Natural killer cell (primary cell): ENCODE results near the gene KRTAP26-1. TPM values are rescaled to one million over a fixed set of nuclear protein-coding genes. Genes with fewer than 3 reads are reported as not detected.

Experiments
- ATAC-seq, 3 donors: fragments of 150-1000 bp in 2 of 3; fragments of 200-7000 bp in 1 of 3; cut with Tn5 transposase; 1 replicate in 1 of 3; 2 replicates in 2 of 3; pipeline ENCODE4 v1.10.0; 2021; ENCODE audit warnings: mild to moderate bottlenecking in 2 of 3, moderate library complexity in 2 of 3
- DNase-seq, 2 donors: peaks; one replicate each; pipeline versions ENCODE4 v3.0.0 to v3.0.0-alpha.2; 2013 to 2021; ENCODE audit warnings: mixed read lengths in 1 of 2
- H3K27ac ChIP-seq: one replicate; pipeline ENCODE4 v1.5.1; 2013; ENCODE audit warnings: mild to moderate bottlenecking, low read length
- H3K27me3 ChIP-seq: one replicate; pipeline ENCODE4 v1.6.1; 2013; ENCODE audit warnings: low read length; ENCODE audit not compliant: control insufficient read depth, insufficient read depth
- H3K36me3 ChIP-seq: one replicate; pipeline ENCODE4 v1.6.1; 2013; ENCODE audit warnings: low read length; ENCODE audit not compliant: control insufficient read depth, insufficient read depth
- H3K4me1 ChIP-seq: one replicate; pipeline ENCODE4 v1.6.1; 2013; ENCODE audit warnings: low read length; ENCODE audit not compliant: control insufficient read depth, insufficient read depth
- H3K4me3 ChIP-seq: one replicate; pipeline ENCODE4 v1.5.1; 2013; ENCODE audit warnings: low read length
- H3K9me3 ChIP-seq: one replicate; pipeline ENCODE4 v1.6.1; 2013; ENCODE audit warnings: low read length; ENCODE audit not compliant: control insufficient read depth, insufficient read depth
- H3K27ac Mint-ChIP-seq, 2 donors: one replicate each; pipeline ENCODE4 v1.8.0; 2022; ENCODE audit warnings: mild to moderate bottlenecking in 2 of 2, mixed read lengths in 2 of 2, moderate library complexity in 1 of 2
- H3K27me3 Mint-ChIP-seq, 2 donors: one replicate each; pipeline ENCODE4 v1.8.0; 2022; ENCODE audit warnings: low read depth in 2 of 2, mixed read lengths in 2 of 2
- H3K36me3 Mint-ChIP-seq: one replicate; pipeline ENCODE4 v1.8.0; 2022; ENCODE audit warnings: mixed read lengths
- H3K4me1 Mint-ChIP-seq, 2 donors: one replicate each; pipeline ENCODE4 v1.8.0; 2022; ENCODE audit warnings: mixed read lengths in 2 of 2
- H3K4me3 Mint-ChIP-seq: one replicate; pipeline ENCODE4 v1.8.0; 2022; ENCODE audit warnings: mild to moderate bottlenecking, moderate library complexity, mixed read lengths
- H3K9me3 Mint-ChIP-seq, 2 donors: one replicate each; pipeline ENCODE4 v1.8.0; 2022; ENCODE audit warnings: mixed read lengths in 2 of 2
- WGBS: methylation state at CpG from one replicate; pipeline ENCODE4 v1.1.7; 2013; ENCODE audit warnings: missing lambda C conversion rate; ENCODE audit not compliant: insufficient coverage; 5-methylcytosine and 5-hydroxymethylcytosine counted together
- intact Hi-C: fragments of 100-400 bp; cut with micrococcal nuclease; formaldehyde crosslinking; loops from one replicate; pipeline ENCODE4 v1.14.2; 2022
- total RNA-seq, 4 donors: library from RNA; stranded (reverse); fragments of 120-200 nt in 1 of 4; gene quantifications; one replicate each; pipeline versions ENCODE4 v1.2.3 to v1.2.4, GENCODE V29; 2013 to 2022
- TF ChIP-seq, protein P1 (sequence below): fragments of 200-600 bp; IDR thresholded peaks from one replicate; pipeline ENCODE4 v1.8.0; 2022; ENCODE audit warnings: antibody characterized with exemption

The KRTAP26-1 gene
- total RNA-seq, 3 donors from 2014 or later (not counting 1 experiment from before 2014, with no cell fraction given) = not detected

DNA sequence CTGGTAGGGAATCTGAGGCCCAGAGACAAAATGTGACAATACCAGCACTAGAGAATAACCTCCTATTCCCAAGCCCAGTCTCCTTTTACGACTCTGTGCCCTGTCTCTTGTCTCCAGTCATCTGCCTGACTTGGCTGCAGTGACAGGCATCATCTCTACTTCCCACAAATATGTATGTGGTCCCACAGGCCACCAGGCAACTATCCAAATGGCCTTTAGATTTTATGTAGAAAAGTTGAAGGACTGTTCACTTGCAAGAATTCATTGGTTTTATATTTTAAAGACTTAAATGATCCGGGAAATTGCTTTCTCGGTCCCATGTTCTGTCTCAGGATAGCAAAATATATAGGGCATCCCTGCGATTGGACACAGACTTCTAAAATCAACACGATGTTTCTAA, 49.0 kb downstream of the KRTAP26-1 start:
- H3K36me3 Mint-ChIP-seq = peaks cover 1% of the 10 kb centered on the region
- no peaks in the 10 kb centered on the region for H3K27me3 Mint-ChIP-seq
- no peaks in the 10 kb centered on the region for H3K27me3 ChIP-seq

DNA sequence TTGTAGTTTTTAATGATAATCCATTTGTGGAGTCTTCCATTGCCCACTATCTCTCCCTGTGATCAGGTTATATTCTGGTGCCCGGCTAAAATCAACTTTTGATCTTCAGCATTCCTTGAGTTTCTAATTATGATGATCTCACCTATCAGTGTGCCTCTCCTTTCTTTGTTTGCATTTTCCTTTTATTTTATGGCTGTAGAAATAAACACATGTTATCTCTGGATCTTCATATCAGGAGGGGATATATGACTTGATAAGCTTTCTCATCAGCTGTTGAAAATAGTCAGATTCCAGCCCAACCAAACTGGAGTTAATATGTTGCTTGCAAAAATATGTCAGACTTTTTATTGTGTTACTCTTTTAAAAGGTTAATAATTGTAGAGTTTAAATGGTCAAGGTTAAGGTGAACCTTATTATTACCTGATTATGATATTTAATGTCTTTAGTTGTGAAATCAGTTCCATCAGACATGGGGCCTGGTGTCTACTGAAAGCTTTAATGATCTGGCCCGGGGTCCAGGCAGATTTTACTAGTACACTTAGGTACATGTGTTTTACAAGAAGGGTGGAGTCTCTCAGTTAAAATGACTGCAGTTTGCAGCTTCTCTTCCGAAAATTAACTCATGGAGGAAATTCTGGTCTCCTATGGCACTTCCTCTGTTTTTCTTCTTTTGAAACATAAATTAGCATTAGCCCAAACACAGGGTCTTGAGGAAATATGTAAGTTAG, 50.1 kb downstream of the KRTAP26-1 start:
- no peaks in the 10 kb centered on the region for H3K36me3 ChIP-seq
- intact Hi-C loops = no loop called here
- H3K4me1 Mint-ChIP-seq = no peaks in the 10 kb centered on the region
- H3K27ac ChIP-seq = no peak overlapping the region
- H3K36me3 Mint-ChIP-seq = peaks cover 7% of the 10 kb centered on the region
- H3K4me3 ChIP-seq = no peak overlapping the region
- no peak overlapping the region for H3K4me3 Mint-ChIP-seq
- 43% methylated on average over 3 of the region's 3 CpGs for WGBS
- DNase-seq (no peak), ATAC-seq (no peak)
- H3K4me1 ChIP-seq = no peaks in the 10 kb centered on the region
- TF ChIP-seq, protein P1, sequence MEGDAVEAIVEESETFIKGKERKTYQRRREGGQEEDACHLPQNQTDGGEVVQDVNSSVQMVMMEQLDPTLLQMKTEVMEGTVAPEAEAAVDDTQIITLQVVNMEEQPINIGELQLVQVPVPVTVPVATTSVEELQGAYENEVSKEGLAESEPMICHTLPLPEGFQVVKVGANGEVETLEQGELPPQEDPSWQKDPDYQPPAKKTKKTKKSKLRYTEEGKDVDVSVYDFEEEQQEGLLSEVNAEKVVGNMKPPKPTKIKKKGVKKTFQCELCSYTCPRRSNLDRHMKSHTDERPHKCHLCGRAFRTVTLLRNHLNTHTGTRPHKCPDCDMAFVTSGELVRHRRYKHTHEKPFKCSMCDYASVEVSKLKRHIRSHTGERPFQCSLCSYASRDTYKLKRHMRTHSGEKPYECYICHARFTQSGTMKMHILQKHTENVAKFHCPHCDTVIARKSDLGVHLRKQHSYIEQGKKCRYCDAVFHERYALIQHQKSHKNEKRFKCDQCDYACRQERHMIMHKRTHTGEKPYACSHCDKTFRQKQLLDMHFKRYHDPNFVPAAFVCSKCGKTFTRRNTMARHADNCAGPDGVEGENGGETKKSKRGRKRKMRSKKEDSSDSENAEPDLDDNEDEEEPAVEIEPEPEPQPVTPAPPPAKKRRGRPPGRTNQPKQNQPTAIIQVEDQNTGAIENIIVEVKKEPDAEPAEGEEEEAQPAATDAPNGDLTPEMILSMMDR = no peak
- peaks cover 3 to 18% of the 10 kb centered on the region in 2 donors for H3K9me3 Mint-ChIP-seq
- H3K27ac Mint-ChIP-seq = no peak overlapping the region
- peaks cover 3% of the 10 kb centered on the region for H3K9me3 ChIP-seq
- H3K27me3 Mint-ChIP-seq = no peaks in the 10 kb centered on the region
- H3K27me3 ChIP-seq = no peaks in the 10 kb centered on the region

More for the DNA sequence above, 49.0 kb downstream of the KRTAP26-1 start:
- DNase-seq = no peak
- Histone ChIP-seq H3K36me3 (no peaks in the 10 kb centered on the region), H3K9me3 (no peaks in the 10 kb centered on the region), H3K27ac (no peak overlapping the region), H3K4me3 (no peak overlapping the region), H3K4me1 (no peaks in the 10 kb centered on the region)
- Mint-ChIP-seq H3K4me3 (no peak overlapping the region), H3K27ac (no peak overlapping the region), H3K9me3 (peaks cover 0 to 16% of the 10 kb centered on the region in 2 donors), H3K4me1 (no peaks in the 10 kb centered on the region)
- intact Hi-C loops = no loop called here
- 84% methylated on average over 5 of the region's 5 CpGs for WGBS
- TF ChIP-seq, protein P1 = no peak
- no peak for ATAC-seq

Other genes starting within 250 kb of the KRTAP26-1 start
- gene CLDN17, start 153.5 kb downstream of the KRTAP26-1 start, total RNA-seq = not detected
- gene CLDN8, start 104.2 kb downstream of the KRTAP26-1 start, total RNA-seq = not detected
- gene KRTAP24-1, start 37.4 kb downstream of the KRTAP26-1 start, total RNA-seq = not detected
- gene KRTAP25-1, start 30.8 kb downstream of the KRTAP26-1 start, total RNA-seq = not detected
- not detected for gene KRTAP27-1, start 17.4 kb upstream of the KRTAP26-1 start, total RNA-seq
- not detected for gene KRTAP23-1, start 28.3 kb upstream of the KRTAP26-1 start, total RNA-seq
- gene KRTAP13-2, start 52.0 kb upstream of the KRTAP26-1 start, total RNA-seq = not detected
- gene KRTAP13-1, start 75.7 kb upstream of the KRTAP26-1 start, total RNA-seq = not detected
- gene KRTAP13-3, start 105.6 kb upstream of the KRTAP26-1 start, total RNA-seq = not detected
- not detected for gene KRTAP13-4, start 109.9 kb upstream of the KRTAP26-1 start, total RNA-seq
- not detected for gene KRTAP15-1, start 120.0 kb upstream of the KRTAP26-1 start, total RNA-seq
- gene KRTAP19-1, start 160.1 kb upstream of the KRTAP26-1 start, total RNA-seq = not detected
- not detected for gene KRTAP19-2, start 167.1 kb upstream of the KRTAP26-1 start, total RNA-seq
- gene KRTAP19-3, start 171.7 kb upstream of the KRTAP26-1 start, total RNA-seq = not detected
- gene KRTAP19-4, start 176.8 kb upstream of the KRTAP26-1 start, total RNA-seq = not detected
- gene KRTAP19-5, start 181.8 kb upstream of the KRTAP26-1 start, total RNA-seq = not detected
- not detected for gene KRTAP19-6, start 221.5 kb upstream of the KRTAP26-1 start, total RNA-seq
- gene KRTAP19-7, start 241.0 kb upstream of the KRTAP26-1 start, total RNA-seq = not detected